ENCODE measurements around the gene PHLDA1. TPM values are rescaled to one million over a fixed set of nuclear protein-coding genes. Genes with fewer than 3 reads are reported as not detected.

PHLDA1 gene
- total and polyA plus RNA-seq, 4 donors = 2.8 to 11.5 (median 5.7) TPM

- Histone ChIP-seq H3K9me3 (ENCODE audit: control insufficient read depth in 4 of 4, low read length in 3 of 4) (no peaks in the 10 kb centered on the region), H3K4me3 (ENCODE audit: low read depth in 1 of 3, low read length in 3 of 3) (peak overlapping the region; percentile 50 to 86 (median 84)), H3K27me3 (ENCODE audit: control insufficient read depth in 4 of 4, insufficient read depth in 4 of 4, low read length in 3 of 4) (no peaks in the 10 kb centered on the region), H3K27ac (ENCODE audit: low read depth in 1 of 2, low read length in 2 of 2) (peak overlapping the region; percentile 45 to 99), H3K4me1 (ENCODE audit: control insufficient read depth in 4 of 4, insufficient read depth in 4 of 4, low read length in 3 of 4) (peaks cover 0 to 8% (median 1%) of the 10 kb centered on the region in 4 donors), H3K9ac (ENCODE audit: low read depth in 1 of 2, low read length in 2 of 2) (peak overlapping the region in 1 of 2 donors; percentile 89), H3K36me3 (ENCODE audit: control insufficient read depth in 4 of 4, insufficient read depth in 3 of 4, low read depth in 1 of 4, low read length in 3 of 4) (no peaks in the 10 kb centered on the region)
- no peak for TF ChIP-seq YY1 (IDR thresholded peaks at IDR 0.05)
- no peak for TF ChIP-seq TAF1 (conservative IDR thresholded peaks at IDR 0.05)
- TF ChIP-seq HNF4G (IDR thresholded peaks at IDR 0.05) = no peak
- TF ChIP-seq ZBTB33 (IDR thresholded peaks at IDR 0.05) = no peak
- no peak for TF ChIP-seq RXRA (IDR thresholded peaks at IDR 0.05)
- TF ChIP-seq FOXA2 (IDR thresholded peaks at IDR 0.05) = no peak
- TF ChIP-seq ATF3 (IDR thresholded peaks at IDR 0.05) = no peak
- TF ChIP-seq CTCF (IDR thresholded peaks at IDR 0.05; ENCODE audit: low read depth, low read length, missing input control) = no peak
- no peak for TF ChIP-seq GABPA (IDR thresholded peaks at IDR 0.05 in 1 of 2, conservative IDR thresholded peaks at IDR 0.05 in 1 of 2)
- no peak for TF ChIP-seq HNF4A (conservative IDR thresholded peaks at IDR 0.05)
- TF ChIP-seq NR2F2 (IDR thresholded peaks at IDR 0.05) = no peak
- no peak for TF ChIP-seq REST (IDR thresholded peaks at IDR 0.05)
- TF ChIP-seq FOXA1 (IDR thresholded peaks at IDR 0.05) = no peak
- no peak for TF ChIP-seq SP1 (IDR thresholded peaks at IDR 0.05)
- TF ChIP-seq MAX (IDR thresholded peaks at IDR 0.05) = no peak
- no peak for TF ChIP-seq RAD21 (IDR thresholded peaks at IDR 0.05)
- no peak for TF ChIP-seq EGR1 (IDR thresholded peaks at IDR 0.05; ENCODE audit: low read depth in 2 of 2)
- no peak for TF ChIP-seq JUND (IDR thresholded peaks at IDR 0.05)
- WGBS = under 1% methylated on average over 26 of the region's 26 CpGs
- no peak for DNase-seq (ENCODE audit: low spot score)
Observed at GRCh38 chr12:76031081-76031413, 529 bp downstream of the PHLDA1 start.

Measured in liver (tissue), 9 donors.